Right lobe of liver (tissue), 6 donors: ENCODE data around the gene CMC4. TPM values are rescaled to one million over a fixed set of nuclear protein-coding genes. Genes with fewer than 3 reads are reported as not detected.

Source experiments
- ATAC-seq, 4 donors: fragments of 200-7000 bp; cut with Tn5 transposase; one replicate each; pipeline ENCODE4 v1.9.1; 2020; ENCODE audit warnings: mild to moderate bottlenecking in 4 of 4, moderate library complexity in 4 of 4
- DNase-seq, 3 donors: peaks; one replicate each; pipeline ENCODE4 v3.0.0-alpha.2; 2020
- H3K27ac ChIP-seq, 3 donors: fragments of 200-600 bp; one replicate each; pipeline ENCODE4 v1.8.0; 2022
- H3K27me3 ChIP-seq, 2 donors: fragments of 200-600 bp; one replicate each; pipeline ENCODE4 v1.8.0; 2022
- H3K36me3 ChIP-seq, 4 donors: fragments of 200-600 bp; sonication (generic) in 1 of 4; one replicate each; pipeline versions ENCODE4 v1.5.1 to v1.8.0; 2017 to 2022; ENCODE audit warnings: control low read depth in 1 of 4
- H3K4me1 ChIP-seq, 4 donors: fragments of 200-600 bp; sonication (generic) in 1 of 4; one replicate each; pipeline versions ENCODE4 v1.5.1 to v1.8.0; 2017 to 2022; ENCODE audit warnings: control low read depth in 1 of 4
- H3K4me3 ChIP-seq, 3 donors: fragments of 200-600 bp; one replicate each; pipeline ENCODE4 v1.8.0; 2022
- H3K9me3 ChIP-seq, 4 donors: fragments of 200-600 bp; sonication (generic) in 1 of 4; one replicate each; pipeline versions ENCODE4 v1.5.1 to v1.8.0; 2017 to 2022; ENCODE audit warnings: control low read depth in 1 of 4
- CTCF ChIP-seq, 4 donors: fragments of 200-600 bp in 3 of 4; fragments of 450-650 bp in 1 of 4; IDR thresholded peaks; one replicate each; pipeline versions ENCODE4 v1.5.1 to v1.8.0; 2016 to 2022; ENCODE audit warnings: antibody characterized with exemption in 4 of 4, mild to moderate bottlenecking in 2 of 4
- POLR2A ChIP-seq: fragments of 450-650 bp; IDR thresholded peaks from one replicate; pipeline ENCODE4 v1.6.1; 2017; ENCODE audit warnings: antibody characterized with exemption, mild to moderate bottlenecking
- WGBS: methylation state at CpG from one replicate; pipeline ENCODE4 v1.1.6; 2018; ENCODE audit warnings: low coverage, low lambda C conversion rate; ENCODE audit not compliant: insufficient coverage; ENCODE audit errors: missing lambda C conversion rate; 5-methylcytosine and 5-hydroxymethylcytosine counted together
- intact Hi-C, 2 donors: fragments of 100-400 bp; cut with DNase I; formaldehyde crosslinking; loops; one replicate each; pipeline versions ENCODE4 v1.11.2 to v1.14.1; 2022
- total RNA-seq, 6 experiments: library from RNA; depleted of rRNA in 2 of 6; stranded (reverse); fragments of >200 nt in 2 of 6; fragmentation: NEBNext Ultra II Directional in 3 of 6; extraction: Animal tissue kit (Norgen Biotek cat#: 25700) in 3 of 6; gene quantifications; one replicate each; pipeline versions ENCODE4 v1.1.0 to v1.2.4, GENCODE V29; 2016 to 2023
- donor health status: DM: no; HTN: yes; CAD: no.
- donor health status: DM: no; HTN: no; CAD: no.
- donor health status: DM: no; HTN: no; CAD: no.
- donor health status: DM: no; HTN: yes; CAD: no.
- donor health status: DM: no; HTN: yes; CAD: no.

The CMC4 gene
- total RNA-seq, 6 experiments from 2014 or later: 3.9 to 12.2 (median 7.6) TPM

- WGBS: 43% methylated on average over 3 of the region's 3 CpGs
- Histone ChIP-seq H3K4me3 (no peak overlapping the region), H3K9me3 (no peaks in the 10 kb centered on the region), H3K27me3 (no peaks in the 10 kb centered on the region), H3K4me1 (peaks cover 0 to 9% (median 3%) of the 10 kb centered on the region in 4 donors), H3K36me3 (no peaks in the 10 kb centered on the region), H3K27ac (peak overlapping the region in 2 of 3 donors; percentile 45 to 74)
- intact Hi-C loops: loop anchor here in 1 of 2 donors (10.0 kb wide), 1 partner anchor 69 kb away; no protein-coding TSS in a partner anchor
- DNase-seq (no peak), ATAC-seq (no peak)
- TF ChIP-seq POLR2A: no peak
- no peak for TF ChIP-seq CTCF (IDR thresholded peaks at IDR 0.05)
Observed at GRCh38 chrX:155053656-155054055, 17.3 kb downstream of the CMC4 start.

- no peak overlapping the region for H3K4me3 ChIP-seq
- ATAC-seq (peak; percentile 44 to 61 (median 50)), DNase-seq (peak in 1 of 3 donors; percentile 40)
- no peak for TF ChIP-seq POLR2A
- no peak for TF ChIP-seq CTCF (IDR thresholded peaks at IDR 0.05)
- no peaks in the 10 kb centered on the region for H3K9me3 ChIP-seq
- no peaks in the 10 kb centered on the region for H3K27me3 ChIP-seq
- no peaks in the 10 kb centered on the region for H3K36me3 ChIP-seq
- WGBS: 40% methylated on average over 5 of the region's 5 CpGs
- peak overlapping the region; percentile 30 to 74 (median 45) for H3K27ac ChIP-seq
- intact Hi-C loops: loop anchor here in 1 of 2 donors (10.0 kb wide), 1 partner anchor 68 kb away; no protein-coding TSS in a partner anchor
- H3K4me1 ChIP-seq: peaks cover 0 to 9% (median 3%) of the 10 kb centered on the region in 4 donors
Observed at GRCh38 chrX:155052738-155053498, 18.0 kb downstream of the CMC4 start.

- no peaks in the 10 kb centered on the region for H3K36me3 ChIP-seq
- H3K4me3 ChIP-seq: no peak overlapping the region
- WGBS: 24% methylated on average over 8 of the region's 9 CpGs
- H3K27me3 ChIP-seq: no peaks in the 10 kb centered on the region
- peak; percentile 42 to 60 (median 55) for TF ChIP-seq CTCF (IDR thresholded peaks at IDR 0.05)
- TF ChIP-seq POLR2A: no peak
- DNase-seq (peak in 2 of 3 donors; percentile 55 to 61), ATAC-seq (peak; percentile 43 to 78 (median 64))
- H3K9me3 ChIP-seq: no peaks in the 10 kb centered on the region
- intact Hi-C loops: no loop called here
- peaks cover 0 to 7% (median 3%) of the 10 kb centered on the region in 4 donors for H3K4me1 ChIP-seq
- H3K27ac ChIP-seq: no peak overlapping the region
Observed at GRCh38 chrX:155048977-155049619, 21.8 kb downstream of the CMC4 start.

GRCh38 chrX:155046811-155047528 lies 24.0 kb downstream of the CMC4 start:
- Histone ChIP-seq H3K4me3 (no peak overlapping the region), H3K27ac (no peak overlapping the region), H3K9me3 (no peaks in the 10 kb centered on the region), H3K4me1 (peaks cover 0 to 3% (median 0%) of the 10 kb centered on the region in 4 donors), H3K27me3 (no peaks in the 10 kb centered on the region), H3K36me3 (no peaks in the 10 kb centered on the region)
- ATAC-seq (no peak), DNase-seq (no peak)
- no peak for TF ChIP-seq CTCF (IDR thresholded peaks at IDR 0.05)
- TF ChIP-seq POLR2A: no peak
- 51% methylated on average over 5 of the region's 5 CpGs for WGBS
- intact Hi-C loops: no loop called here
